GM18868 (cell line): ENCODE measurements around the gene PTPRK.

Experiments used
- ATAC-seq: cut with Tn5 transposase; IDR thresholded peaks from one replicate; pipeline ENCODE4 v1.9.1; 2021; ENCODE audit warnings: mild to moderate bottlenecking, moderate library complexity; ENCODE audit not compliant: unreplicated experiment

Gene PTPRK

GRCh38 chr6:128516514-128516898, 3.9 kb downstream of the PTPRK start:
- no peak for ATAC-seq

DNA sequence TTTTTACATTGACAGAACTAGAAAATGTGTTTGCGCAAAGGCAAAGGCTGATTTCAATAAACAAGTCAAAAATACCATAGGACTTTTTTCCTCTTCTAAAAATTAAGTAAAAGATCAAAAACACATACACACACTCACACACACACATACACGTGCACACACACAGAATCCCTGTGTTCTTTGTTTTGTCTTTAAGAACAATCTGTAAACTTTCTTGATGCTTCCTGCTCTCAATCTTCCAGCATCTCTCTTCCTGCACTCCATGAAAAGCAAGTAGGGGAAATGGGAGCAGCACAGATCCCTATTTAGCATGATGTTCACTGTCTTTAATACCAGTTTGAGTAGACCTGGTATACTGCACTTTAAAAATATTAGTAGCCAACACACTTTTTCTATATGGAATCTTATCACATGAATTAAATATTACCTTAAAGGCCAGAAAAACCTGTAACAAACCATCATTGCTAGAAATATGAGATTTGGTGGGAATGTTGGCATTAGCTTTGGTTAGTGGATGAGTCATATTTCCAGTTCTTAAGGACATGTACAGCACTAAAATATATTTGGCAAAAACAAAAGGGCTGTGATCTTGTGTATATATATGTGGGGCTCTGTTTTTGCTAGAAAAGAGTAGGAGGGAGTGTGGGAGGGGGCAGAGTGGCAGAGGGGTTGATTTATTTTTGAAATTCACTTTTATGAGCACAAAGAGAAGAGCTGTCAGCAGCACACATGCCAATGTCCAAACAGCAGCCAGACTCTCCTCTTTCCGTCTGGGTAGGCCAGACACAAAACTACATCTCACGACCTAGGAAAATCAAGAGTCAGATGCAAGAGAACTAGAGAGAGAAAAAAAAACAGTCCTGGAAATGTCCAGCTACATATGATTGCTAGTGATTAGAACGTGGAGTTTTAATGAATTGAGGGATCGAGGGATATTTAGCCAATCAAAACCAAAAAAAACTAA, 4.6 kb downstream of the PTPRK start:
- no peak for ATAC-seq

DNA sequence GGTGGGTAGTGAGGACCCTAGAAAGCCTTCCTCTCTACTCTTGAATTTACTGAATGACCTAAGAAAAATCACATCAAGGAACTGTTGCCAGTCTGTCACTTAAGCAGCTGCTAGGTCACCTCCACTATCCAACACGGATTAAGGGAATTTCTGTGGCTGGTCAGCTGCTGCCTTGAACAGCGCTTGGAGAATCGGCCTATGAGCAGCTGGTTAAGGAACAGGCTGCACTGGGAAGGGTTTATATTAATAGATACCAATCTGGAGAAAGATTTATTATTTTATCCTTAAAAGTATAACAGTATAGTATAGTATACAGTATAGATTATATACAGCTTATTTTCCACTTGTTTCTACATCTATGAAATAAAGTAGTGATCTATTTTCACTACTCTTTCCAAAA, 6.5 kb downstream of the PTPRK start:
- ATAC-seq: no peak

GRCh38 chr6:128512296-128512695, 8.1 kb downstream of the PTPRK start:
- ATAC-seq: no peak

DNA sequence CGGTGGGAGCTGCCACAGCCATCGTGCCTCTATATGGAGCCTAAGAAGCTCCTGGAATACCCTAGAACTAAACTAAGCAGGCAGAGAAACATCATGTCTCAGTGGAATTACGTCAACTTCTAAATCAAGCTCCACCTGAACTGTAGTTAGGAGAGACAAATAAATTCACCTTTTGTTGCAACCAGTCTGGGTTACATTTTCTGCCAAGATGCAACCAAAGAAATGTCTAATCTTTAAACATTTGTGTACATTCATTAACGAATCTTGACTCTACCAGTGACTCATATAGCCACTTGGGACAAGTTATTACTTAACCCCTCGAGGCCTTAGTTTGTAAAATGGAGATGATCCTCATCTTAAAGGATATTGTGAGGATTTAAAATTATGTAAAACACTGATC, 8.9 kb downstream of the PTPRK start:
- no peak for ATAC-seq

GRCh38 chr6:128509709-128510108, 10.7 kb downstream of the PTPRK start:
- no peak for ATAC-seq

- no peak for ATAC-seq
Observed at GRCh38 chr6:128508588-128509296, 11.7 kb downstream of the PTPRK start.

- ATAC-seq: no peak
Observed at GRCh38 chr6:128507337-128508310, 12.8 kb downstream of the PTPRK start.

DNA sequence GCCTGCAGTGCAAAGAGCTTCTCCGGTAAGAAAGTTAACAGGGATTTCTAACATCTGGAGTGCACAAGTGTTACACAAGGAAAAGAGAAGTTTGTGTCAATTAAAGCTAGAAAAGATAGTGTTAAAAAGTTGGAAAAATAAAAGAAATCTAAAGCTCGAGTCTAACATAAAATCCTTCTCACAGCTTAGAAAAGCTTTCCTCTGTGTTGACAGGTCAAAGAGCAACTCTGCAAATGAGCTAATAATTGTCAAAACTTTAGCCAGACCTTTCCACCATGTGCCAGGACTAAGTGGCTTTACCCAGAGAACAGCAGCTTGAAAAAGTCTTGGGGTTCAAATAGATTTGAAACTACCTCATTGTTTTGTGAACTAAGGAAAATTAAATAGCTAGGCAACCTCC, 14.8 kb downstream of the PTPRK start:
- ATAC-seq: no peak

GRCh38 chr6:128504003-128504654, 16.3 kb downstream of the PTPRK start:
- no peak for ATAC-seq

DNA sequence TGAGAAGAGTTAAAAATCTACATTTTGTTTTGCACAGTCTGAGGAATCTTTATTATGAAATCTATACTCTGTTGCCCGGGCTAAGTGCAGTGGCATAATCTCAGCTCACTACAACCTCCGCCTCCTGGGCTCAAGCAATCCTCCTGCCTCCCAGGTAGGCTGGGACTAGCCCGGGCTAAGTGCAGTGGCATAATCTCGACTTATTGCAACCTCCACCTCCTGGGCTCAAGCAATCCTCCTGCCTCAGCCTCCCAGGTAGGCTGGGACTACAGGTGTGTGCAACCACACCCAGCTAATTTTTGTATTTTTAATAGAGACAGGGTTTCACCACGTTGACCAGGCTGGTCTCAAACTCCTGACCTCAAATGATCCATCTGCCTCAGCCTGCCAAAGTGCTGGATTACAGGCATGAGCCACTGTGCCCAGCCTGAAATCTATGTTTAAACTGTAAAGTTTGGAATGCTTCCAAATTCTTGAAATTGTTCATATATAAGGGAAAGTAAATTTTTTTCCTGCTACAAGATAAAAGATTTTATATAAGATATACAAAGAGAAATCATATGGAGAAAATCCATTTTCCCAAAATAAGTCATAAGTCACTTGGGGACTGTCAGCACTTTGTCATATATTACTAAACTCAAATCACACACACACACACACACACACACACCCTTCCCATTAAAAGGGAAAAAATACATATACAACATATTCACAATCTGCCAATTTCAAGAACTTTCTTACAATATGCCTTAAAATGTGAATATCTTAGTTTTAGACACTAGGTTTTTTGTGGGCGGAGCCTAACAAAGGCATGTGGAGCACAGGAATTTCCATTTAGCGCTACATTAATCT, 19.4 kb downstream of the PTPRK start:
- ATAC-seq: no peak

DNA sequence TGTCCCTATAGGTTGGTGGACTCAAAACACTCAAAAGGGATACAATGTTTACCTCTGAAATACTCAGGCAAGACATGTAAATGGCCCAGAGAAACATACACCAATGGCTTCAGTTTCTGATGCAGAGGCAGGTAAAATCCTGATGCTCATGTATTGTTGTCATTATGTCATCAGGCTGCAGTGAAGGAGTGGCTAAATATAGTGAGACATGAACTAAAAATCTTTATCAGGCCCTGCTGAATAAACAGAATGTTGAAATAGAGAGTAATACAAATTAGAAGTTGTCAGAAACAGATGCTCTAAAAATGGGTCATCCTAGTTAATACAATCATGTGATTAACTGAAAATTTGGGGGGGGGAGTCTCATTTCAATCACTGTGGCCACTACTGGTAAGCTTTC, 20.4 kb downstream of the PTPRK start:
- ATAC-seq: no peak

- no peak for ATAC-seq
Observed at GRCh38 chr6:128499079-128499731, 21.2 kb downstream of the PTPRK start.

GRCh38 chr6:128498234-128498633, 22.2 kb downstream of the PTPRK start:
- ATAC-seq: no peak

GRCh38 chr6:128495536-128496333, 24.7 kb downstream of the PTPRK start:
- no peak for ATAC-seq

DNA sequence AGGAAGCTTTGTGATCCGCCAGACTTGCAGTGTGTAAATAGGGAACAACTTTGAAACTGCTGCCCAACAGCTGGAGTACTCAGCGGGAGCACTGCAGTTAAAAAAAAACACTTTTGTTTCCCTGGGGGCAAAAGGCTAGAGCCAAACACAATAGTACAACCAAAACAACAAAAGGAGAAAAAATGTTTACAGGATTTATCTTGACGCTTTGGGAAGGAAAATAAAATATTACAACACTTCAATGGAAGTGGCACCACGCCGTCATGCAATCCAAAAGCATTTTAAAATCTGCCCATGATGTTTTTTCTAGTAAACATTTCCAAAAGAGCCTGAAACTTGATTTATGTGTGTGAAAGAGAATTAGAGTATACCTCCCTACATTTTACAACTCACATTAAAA, 26.0 kb downstream of the PTPRK start:
- no peak for ATAC-seq

DNA sequence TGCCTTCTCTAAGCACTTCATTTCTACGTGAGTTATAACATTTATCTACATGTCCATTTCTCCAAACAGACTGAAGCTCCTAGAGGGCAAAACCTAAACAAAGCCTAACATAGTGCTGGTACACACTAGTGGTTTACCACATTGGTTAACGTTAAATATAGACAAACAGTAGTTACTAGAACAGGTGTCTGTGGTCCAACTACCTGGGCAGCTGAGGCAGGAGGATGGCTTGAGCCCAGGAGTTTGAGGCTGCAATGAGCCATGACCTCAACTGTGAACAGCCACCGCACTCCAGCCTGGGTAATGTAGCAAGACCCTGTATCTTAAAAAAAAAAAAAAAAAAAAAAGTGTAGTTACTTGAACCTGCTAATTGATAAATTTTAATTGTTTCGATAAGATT, 26.5 kb downstream of the PTPRK start:
- ATAC-seq: no peak

GRCh38 chr6:128492386-128492785, 28.0 kb downstream of the PTPRK start:
- no peak for ATAC-seq
